ENCODE data around the gene TP53INP2. TPM values are rescaled to one million over a fixed set of nuclear protein-coding genes. Genes with fewer than 3 reads are reported as not detected.

Gene TP53INP2
- total and polyA plus RNA-seq, 2 of the 4 experiments (the other 2 are of a cell fraction) = 1.3 to 7.4 TPM

- TF ChIP-seq, protein P1, sequence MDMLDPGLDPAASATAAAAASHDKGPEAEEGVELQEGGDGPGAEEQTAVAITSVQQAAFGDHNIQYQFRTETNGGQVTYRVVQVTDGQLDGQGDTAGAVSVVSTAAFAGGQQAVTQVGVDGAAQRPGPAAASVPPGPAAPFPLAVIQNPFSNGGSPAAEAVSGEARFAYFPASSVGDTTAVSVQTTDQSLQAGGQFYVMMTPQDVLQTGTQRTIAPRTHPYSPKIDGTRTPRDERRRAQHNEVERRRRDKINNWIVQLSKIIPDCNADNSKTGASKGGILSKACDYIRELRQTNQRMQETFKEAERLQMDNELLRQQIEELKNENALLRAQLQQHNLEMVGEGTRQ (IDR thresholded peaks at IDR 0.05; ENCODE audit: low read depth, low read length) = no peak
- TF ChIP-seq BHLHE40 (IDR thresholded peaks at IDR 0.05; ENCODE audit: low read depth, low read length) (no peak), RCOR1 (IDR thresholded peaks at IDR 0.05; ENCODE audit: insufficient replicate concordance, low read length) (no peak), RAD21 (IDR thresholded peaks at IDR 0.05; ENCODE audit: low read length) (peak; percentile 56), POLR2A (IDR thresholded peaks at IDR 0.05; ENCODE audit: low read depth, low read length) (0 out of 2 replicates have a peak, but pooled peaks have one; percentile 7), RFX5 (IDR thresholded peaks at IDR 0.05; ENCODE audit: low read depth, low read length) (no peak), SMC3 (IDR thresholded peaks at IDR 0.05; ENCODE audit: low read depth, low read length) (0 out of 2 replicates have a peak, but pooled peaks have one; percentile 14)
Observed at GRCh38 chr20:34708621-34709043, 4.5 kb downstream of the TP53INP2 start (continued).
